ENCODE results near the gene CHSY3.

Gene CHSY3

DNA sequence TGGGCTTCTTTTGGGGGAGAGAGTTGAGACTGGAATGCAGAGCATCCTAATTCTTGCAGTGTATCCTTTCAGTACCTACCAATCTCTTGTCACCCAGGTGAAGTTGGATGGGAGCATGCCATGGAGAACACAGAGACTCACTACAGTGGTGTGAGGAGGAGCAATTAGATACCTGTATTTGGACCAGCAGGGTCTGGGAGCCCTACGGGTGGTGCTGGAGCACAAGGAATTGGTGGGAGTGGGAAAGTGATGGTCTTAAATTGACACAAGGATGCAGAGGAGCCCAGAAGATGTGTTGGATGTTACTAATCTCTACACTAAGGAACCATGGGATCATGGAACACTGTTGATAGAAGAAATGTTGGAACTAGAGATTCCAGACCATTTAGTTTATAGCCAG is 212.7 kb downstream of the CHSY3 start:
- H3K79me2 ChIP-seq = no peaks in the 10 kb centered on the region
- no peaks in the 10 kb centered on the region for H3K36me3 ChIP-seq (ENCODE audit: control insufficient read depth, insufficient read depth, low read length)
- H3K27ac ChIP-seq = no peak overlapping the region
- H3K4me3 ChIP-seq (ENCODE audit: low read depth, low read length) = no peak overlapping the region
- H3K9me3 ChIP-seq (ENCODE audit: control insufficient read depth, low read length) = no peaks in the 10 kb centered on the region
- TF ChIP-seq, protein P1, sequence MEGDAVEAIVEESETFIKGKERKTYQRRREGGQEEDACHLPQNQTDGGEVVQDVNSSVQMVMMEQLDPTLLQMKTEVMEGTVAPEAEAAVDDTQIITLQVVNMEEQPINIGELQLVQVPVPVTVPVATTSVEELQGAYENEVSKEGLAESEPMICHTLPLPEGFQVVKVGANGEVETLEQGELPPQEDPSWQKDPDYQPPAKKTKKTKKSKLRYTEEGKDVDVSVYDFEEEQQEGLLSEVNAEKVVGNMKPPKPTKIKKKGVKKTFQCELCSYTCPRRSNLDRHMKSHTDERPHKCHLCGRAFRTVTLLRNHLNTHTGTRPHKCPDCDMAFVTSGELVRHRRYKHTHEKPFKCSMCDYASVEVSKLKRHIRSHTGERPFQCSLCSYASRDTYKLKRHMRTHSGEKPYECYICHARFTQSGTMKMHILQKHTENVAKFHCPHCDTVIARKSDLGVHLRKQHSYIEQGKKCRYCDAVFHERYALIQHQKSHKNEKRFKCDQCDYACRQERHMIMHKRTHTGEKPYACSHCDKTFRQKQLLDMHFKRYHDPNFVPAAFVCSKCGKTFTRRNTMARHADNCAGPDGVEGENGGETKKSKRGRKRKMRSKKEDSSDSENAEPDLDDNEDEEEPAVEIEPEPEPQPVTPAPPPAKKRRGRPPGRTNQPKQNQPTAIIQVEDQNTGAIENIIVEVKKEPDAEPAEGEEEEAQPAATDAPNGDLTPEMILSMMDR (IDR thresholded peaks at IDR 0.05) = no peak
- H3K4me1 ChIP-seq = no peaks in the 10 kb centered on the region
- no peak overlapping the region for H3K4me2 ChIP-seq (ENCODE audit: low read length)
- no peaks in the 10 kb centered on the region for H3K27me3 ChIP-seq (ENCODE audit: control insufficient read depth, insufficient read depth, low read length)
- no peak overlapping the region for H3K9ac ChIP-seq
- H2AFZ ChIP-seq = no peak overlapping the region

DNA sequence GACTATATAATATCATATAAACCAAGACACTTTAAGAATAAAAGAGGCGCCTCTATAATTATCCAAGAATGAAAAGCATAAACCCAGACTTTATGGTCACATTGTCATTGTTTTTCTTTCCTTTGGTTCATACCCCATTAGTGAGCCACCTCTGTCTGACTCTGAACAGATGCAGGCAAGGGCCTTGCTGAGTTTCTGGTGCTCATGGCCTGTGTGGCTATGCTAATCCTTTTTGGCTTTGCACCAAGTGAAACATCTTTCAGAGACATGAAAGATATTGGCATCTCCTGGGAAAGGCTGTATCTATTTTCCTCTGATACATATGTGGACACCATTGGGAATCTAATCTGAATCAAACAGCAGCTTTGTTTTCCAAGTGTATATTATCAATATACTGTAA is 222.5 kb downstream of the CHSY3 start:
- TF ChIP-seq, protein P1 (IDR thresholded peaks at IDR 0.05) = no peak
- Histone ChIP-seq H3K79me2 (no peaks in the 10 kb centered on the region), H3K9ac (no peak overlapping the region), H3K4me3 (ENCODE audit: low read depth, low read length) (no peak overlapping the region), H3K27me3 (ENCODE audit: control insufficient read depth, insufficient read depth, low read length) (no peaks in the 10 kb centered on the region), H3K27ac (no peak overlapping the region), H3K4me1 (no peaks in the 10 kb centered on the region), H3K4me2 (ENCODE audit: low read length) (no peak overlapping the region), H2AFZ (no peak overlapping the region), H3K9me3 (ENCODE audit: control insufficient read depth, low read length) (no peaks in the 10 kb centered on the region), H3K36me3 (ENCODE audit: control insufficient read depth, insufficient read depth, low read length) (no peaks in the 10 kb centered on the region)

DNA sequence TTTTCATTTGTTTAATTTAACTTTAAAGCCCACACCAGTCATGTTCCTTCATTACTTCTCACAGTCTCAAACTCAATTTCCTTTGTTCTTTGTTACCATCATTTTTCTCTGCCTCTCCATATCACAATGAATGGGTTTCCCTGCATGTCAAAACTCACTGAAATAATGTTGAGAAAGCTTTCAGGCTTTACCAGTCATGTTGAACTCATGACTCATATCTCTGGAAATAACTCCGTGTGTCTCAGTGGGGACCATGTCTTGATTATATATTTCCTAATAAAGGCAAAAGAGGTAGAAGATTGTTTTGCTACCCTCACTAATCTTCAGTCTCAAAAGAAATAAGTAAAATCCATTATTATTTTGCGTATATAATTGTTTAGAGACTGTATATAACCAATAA is 231.2 kb downstream of the CHSY3 start:
- H2AFZ ChIP-seq = no peak overlapping the region
- H3K4me3 ChIP-seq (ENCODE audit: low read depth, low read length) = no peak overlapping the region
- H3K27ac ChIP-seq = no peak overlapping the region
- H3K79me2 ChIP-seq = no peaks in the 10 kb centered on the region
- no peaks in the 10 kb centered on the region for H3K27me3 ChIP-seq (ENCODE audit: control insufficient read depth, insufficient read depth, low read length)
- TF ChIP-seq, protein P1 (IDR thresholded peaks at IDR 0.05) = no peak
- no peak overlapping the region for H3K9ac ChIP-seq
- no peaks in the 10 kb centered on the region for H3K4me1 ChIP-seq
- no peaks in the 10 kb centered on the region for H3K36me3 ChIP-seq (ENCODE audit: control insufficient read depth, insufficient read depth, low read length)
- no peaks in the 10 kb centered on the region for H3K9me3 ChIP-seq (ENCODE audit: control insufficient read depth, low read length)
- H3K4me2 ChIP-seq (ENCODE audit: low read length) = no peak overlapping the region

DNA sequence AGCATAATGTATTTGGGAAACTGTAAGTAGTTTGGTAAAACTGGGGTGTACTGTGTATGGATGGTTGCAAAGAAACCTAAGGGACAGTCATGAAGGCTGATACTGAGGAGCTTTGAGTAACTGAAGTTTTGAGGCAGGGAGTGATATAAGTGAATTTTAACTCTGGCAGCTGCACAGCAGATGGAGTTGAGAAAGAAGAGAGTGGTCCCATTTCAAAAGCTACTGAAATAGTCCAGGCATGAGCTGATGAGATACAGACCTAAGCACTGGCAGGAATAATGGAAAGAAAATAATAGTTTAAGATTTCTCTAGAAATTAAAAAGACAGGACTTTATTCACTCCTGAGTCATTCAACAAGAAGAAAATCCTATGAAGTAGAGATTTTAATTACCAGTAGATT is 232.0 kb downstream of the CHSY3 start:
- Histone ChIP-seq H3K4me2 (ENCODE audit: low read length) (no peak overlapping the region), H3K79me2 (no peaks in the 10 kb centered on the region), H3K9me3 (ENCODE audit: control insufficient read depth, low read length) (no peaks in the 10 kb centered on the region), H3K36me3 (ENCODE audit: control insufficient read depth, insufficient read depth, low read length) (no peaks in the 10 kb centered on the region), H3K4me3 (ENCODE audit: low read depth, low read length) (no peak overlapping the region), H3K27ac (no peak overlapping the region), H3K27me3 (ENCODE audit: control insufficient read depth, insufficient read depth, low read length) (no peaks in the 10 kb centered on the region), H3K4me1 (no peaks in the 10 kb centered on the region), H3K9ac (no peak overlapping the region), H2AFZ (no peak overlapping the region)
- TF ChIP-seq, protein P1 (IDR thresholded peaks at IDR 0.05) = no peak

DNA sequence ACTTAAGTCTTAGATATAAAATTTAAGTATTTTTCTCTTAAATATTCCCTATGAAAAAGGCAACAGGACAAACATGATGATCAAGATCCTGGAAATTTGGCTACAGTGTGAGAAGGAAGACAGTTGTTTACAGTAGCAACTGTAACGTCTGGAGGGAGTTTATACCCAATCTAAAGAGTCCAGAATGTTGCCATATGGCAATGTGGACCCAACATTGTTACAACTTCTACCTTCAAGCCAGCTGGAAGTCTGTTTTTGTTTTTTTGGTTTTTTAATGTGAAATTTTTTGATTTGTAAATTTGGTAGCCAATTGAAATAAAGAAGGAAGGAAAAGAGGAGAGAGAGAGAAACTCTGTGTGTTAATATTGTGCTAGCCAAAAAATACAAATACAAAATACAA is 233.4 kb downstream of the CHSY3 start:
- TF ChIP-seq, protein P1 (IDR thresholded peaks at IDR 0.05) = no peak
- H3K27me3 ChIP-seq (ENCODE audit: control insufficient read depth, insufficient read depth, low read length) = no peaks in the 10 kb centered on the region
- no peaks in the 10 kb centered on the region for H3K4me1 ChIP-seq
- no peak overlapping the region for H3K27ac ChIP-seq
- no peak overlapping the region for H3K9ac ChIP-seq
- no peaks in the 10 kb centered on the region for H3K79me2 ChIP-seq
- H2AFZ ChIP-seq = no peak overlapping the region
- H3K9me3 ChIP-seq (ENCODE audit: control insufficient read depth, low read length) = no peaks in the 10 kb centered on the region
- no peaks in the 10 kb centered on the region for H3K36me3 ChIP-seq (ENCODE audit: control insufficient read depth, insufficient read depth, low read length)
- no peak overlapping the region for H3K4me2 ChIP-seq (ENCODE audit: low read length)
- H3K4me3 ChIP-seq (ENCODE audit: low read depth, low read length) = no peak overlapping the region
